Transverse colon (tissue), 3 donors: ENCODE measurements around the gene PGS1.

ENCODE experiments used
- CTCF ChIP-seq, 5 experiments: fragments of 200-600 bp in 3 of 5; fragments of 450-650 bp in 2 of 5; sonication (generic) in 3 of 5; IDR thresholded peaks; 1 replicate in 2 of 5; 2 replicates in 3 of 5; pipeline ENCODE4 v1.5.1; 2016 to 2017; ENCODE audit warnings: antibody characterized with exemption in 5 of 5, inconsistent platforms in 3 of 5, mild to moderate bottlenecking in 2 of 5, moderate library complexity in 1 of 5
- POLR2A ChIP-seq: fragments of 450-650 bp; IDR thresholded peaks from one replicate; pipeline ENCODE4 v1.6.1; 2016; ENCODE audit warnings: antibody characterized with exemption, mild to moderate bottlenecking, moderate library complexity

DNA sequence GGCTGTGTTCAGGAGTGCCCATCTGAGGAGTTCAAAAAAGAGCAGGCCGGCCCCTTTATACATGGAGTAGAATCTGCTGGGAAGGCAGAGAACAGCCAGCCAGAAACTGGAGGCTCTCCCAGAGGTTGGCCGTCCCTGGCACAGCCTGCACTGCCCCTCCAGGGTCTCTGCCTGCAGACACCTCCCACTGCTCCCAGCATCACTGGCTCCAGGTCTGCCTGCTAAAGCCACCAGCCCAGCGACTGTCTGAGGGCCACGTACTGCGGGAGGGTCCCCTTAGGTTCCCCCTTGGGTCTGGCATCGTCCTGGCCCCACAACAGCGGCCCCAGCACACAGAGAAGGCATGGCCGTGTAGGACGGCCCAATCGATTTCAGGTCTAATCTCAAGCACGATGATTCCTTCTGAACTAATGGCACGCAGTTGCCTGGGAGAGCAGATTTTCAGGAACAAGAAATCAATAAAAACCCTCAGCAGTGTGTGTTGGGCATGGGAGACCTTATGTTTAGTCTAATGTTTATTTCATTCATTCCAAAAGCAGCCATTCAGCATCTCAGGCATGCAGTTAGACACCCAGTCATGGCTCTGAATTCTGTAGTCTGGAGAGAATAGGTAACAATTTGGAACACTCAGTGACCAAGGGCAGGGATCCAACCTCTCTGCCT is 95.6 kb downstream of the PGS1 start:
- TF ChIP-seq CTCF (IDR thresholded peaks at IDR 0.05) (no peak), POLR2A (no peak)
